ENCODE data around the gene ING3.

ING3 gene

DNA sequence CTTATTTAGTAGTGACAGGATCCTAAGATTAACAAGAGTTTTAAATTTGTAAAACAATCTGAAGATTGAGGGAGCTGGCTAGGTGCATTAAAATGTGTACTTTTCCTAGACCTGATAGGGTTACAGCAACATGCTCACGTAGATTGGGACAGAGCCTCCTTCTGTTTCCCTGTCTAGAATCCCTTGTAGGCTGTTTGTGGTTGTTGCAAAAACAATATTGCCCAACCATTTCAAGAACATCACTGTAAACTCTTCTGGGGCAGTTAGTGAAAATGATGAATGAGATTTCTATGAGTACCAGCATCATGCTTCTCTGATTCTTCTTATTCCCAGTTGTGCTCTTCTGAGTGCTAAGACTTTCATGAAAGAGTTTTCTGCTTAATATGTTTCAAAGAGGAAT, 23.3 kb downstream of the ING3 start:
- no peak for TF ChIP-seq CTCF (IDR thresholded peaks at IDR 0.05)

DNA sequence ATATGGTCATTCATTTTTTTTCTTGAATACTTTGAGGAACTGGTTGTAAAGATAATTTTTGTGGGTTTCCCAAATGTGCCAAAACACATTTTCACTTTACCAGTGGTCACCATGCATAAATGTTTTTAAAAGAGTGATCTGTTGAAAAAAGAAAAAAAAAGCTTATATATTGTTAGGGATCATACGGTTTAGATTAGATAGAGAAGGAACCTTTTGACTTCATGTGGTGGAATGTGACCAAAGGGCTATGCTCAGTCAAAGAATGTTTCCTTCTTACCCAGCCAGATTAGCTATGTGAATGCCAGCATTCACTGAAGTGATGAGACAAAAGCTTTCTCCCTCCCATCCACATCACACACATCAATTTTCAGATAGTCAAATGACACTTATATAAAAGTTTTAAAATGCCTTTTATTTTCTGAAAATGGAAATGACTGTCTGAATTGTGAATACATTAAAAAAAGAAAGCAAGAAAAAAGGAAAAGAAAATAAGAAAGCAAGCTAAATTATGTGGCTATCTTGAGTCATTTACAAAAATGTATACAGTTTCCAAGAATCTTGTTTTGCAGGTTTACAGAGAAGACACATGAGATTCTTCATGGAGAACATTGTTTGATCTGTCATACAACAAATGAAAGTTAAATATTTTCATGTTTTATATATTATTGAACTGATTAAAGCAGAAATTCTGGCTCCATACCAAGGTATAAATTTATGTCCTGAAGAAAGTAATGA, 29.4 kb downstream of the ING3 start:
- no peak for TF ChIP-seq CTCF (IDR thresholded peaks at IDR 0.05)

DNA sequence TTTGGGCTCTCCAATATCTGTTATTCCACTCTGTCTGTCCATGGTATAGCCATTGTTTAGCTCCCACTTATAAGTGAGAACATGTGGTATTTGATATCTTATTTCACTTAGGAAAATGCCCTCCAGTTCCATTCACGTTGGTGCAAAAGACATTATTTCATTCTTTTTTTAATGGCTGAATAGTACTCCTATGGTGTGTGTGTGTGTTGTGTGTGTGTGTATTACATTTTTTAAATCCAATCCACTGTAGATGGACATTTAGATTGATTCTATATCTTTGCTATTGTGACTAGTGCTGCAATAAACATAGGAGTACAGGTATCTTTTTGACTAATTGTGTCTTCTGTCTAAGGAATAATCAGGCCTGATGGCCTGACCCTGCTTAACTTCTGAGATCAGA, 30.5 kb downstream of the ING3 start:
- no peak for TF ChIP-seq CTCF (IDR thresholded peaks at IDR 0.05)

GRCh38 chr7:120981888-120982615, 31.5 kb downstream of the ING3 start:
- TF ChIP-seq CTCF (IDR thresholded peaks at IDR 0.05): no peak

- TF ChIP-seq CTCF (IDR thresholded peaks at IDR 0.05): no peak
Measured at GRCh38 chr7:120984406-120984805, 33.8 kb downstream of the ING3 start.

- no peak for TF ChIP-seq CTCF (IDR thresholded peaks at IDR 0.05)
Measured at GRCh38 chr7:120985130-120985758, 34.7 kb downstream of the ING3 start.

DNA sequence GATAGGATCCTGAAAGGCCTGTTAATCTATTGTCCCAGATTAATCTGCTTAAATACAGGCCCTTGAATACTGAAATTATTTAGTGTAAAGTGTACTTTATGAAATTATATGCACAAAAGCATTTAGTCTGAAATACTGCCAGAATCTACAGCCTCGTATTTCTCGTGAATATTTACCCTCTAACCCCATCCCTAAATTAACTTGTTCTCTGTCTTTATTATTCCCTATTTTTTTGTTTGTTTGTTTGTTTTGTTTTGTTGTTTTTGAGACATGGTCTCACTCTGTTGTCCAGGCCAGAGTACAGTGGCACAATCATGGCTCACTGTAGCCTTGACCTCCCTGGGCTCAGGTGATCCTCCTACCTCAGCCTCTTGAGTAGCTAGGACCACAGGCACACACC, 35.3 kb downstream of the ING3 start:
- TF ChIP-seq CTCF (IDR thresholded peaks at IDR 0.05): no peak

All from LNCAP (cell line).